ENCODE data around the gene SLC22A7.

GRCh38 chr6:43255408-43256054, 42.5 kb upstream of the SLC22A7 start:
- TF ChIP-seq CTCF (IDR thresholded peaks at IDR 0.05 in 4 of 5, conservative IDR thresholded peaks at IDR 0.05 in 1 of 5), result no peak
- TF ChIP-seq POLR2A (IDR thresholded peaks at IDR 0.05), result no peak

Data from gastrocnemius medialis (tissue), 4 donors.